OCI-M2 (cell line): ENCODE measurements around the gene ICAM1.
A peak's percentile ranks its signal among the peaks of the same experiment; 100 is the strongest.

ENCODE experiments used
- DNase-seq: peaks from one replicate; lab custom pipeline; 2025; ENCODE audit not compliant: unreplicated experiment; lab: John Stamatoyannopoulos, UW

ICAM1 gene

DNA sequence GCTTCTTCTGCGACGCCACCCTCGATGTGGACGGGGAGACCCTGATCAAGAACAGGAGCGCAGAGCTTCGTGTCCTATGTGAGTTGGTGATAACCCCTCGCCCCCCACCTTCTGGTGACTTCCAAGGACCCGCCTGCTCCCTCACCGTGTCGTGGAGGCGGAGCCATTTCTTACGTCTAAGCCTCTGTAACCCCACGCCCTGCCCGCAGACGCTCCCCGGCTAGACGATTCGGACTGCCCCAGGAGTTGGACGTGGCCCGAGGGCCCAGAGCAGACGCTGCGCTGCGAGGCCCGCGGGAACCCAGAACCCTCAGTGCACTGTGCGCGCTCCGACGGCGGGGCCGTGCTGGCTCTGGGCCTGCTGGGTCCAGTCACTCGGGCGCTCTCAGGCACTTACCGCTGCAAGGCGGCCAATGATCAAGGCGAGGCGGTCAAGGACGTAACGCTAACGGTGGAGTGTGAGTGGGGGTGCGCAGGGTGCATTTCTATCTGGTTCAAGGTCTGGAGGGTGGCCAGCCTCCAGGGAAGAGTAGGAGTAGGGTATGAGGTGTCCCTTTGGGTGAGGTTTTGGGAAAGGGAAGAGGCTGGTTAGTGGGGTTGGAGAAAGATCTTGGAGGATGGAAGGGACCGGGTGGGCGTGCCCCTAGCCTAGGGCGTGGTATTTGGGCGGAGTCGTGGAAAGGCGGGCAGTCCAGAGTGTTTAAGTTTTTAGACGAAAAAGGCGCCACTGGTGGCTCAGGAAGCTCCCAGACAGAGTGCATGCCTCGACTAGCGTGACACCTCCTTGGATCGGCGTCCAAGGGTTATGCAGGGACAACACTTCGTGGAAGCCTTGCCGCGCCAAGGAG is 22.1 kb downstream of the ICAM1 start:
- no peak for DNase-seq

DNA sequence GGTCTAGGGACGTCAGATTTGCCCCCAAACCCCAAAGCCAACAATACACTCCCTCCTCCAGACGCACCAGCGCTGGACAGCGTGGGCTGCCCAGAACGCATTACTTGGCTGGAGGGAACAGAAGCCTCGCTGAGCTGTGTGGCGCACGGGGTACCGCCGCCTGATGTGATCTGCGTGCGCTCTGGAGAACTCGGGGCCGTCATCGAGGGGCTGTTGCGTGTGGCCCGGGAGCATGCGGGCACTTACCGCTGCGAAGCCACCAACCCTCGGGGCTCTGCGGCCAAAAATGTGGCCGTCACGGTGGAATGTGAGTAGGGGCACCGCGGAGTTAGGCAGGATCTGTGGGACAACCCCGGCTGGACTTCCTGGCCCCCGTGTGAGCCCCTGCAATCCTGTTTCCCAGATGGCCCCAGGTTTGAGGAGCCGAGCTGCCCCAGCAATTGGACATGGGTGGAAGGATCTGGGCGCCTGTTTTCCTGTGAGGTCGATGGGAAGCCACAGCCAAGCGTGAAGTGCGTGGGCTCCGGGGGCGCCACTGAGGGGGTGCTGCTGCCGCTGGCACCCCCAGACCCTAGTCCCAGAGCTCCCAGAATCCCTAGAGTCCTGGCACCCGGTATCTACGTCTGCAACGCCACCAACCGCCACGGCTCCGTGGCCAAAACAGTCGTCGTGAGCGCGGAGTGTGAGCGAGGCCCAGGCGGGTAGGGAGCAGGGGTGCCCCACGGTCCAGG is 22.9 kb downstream of the ICAM1 start:
- no peak for DNase-seq

DNA sequence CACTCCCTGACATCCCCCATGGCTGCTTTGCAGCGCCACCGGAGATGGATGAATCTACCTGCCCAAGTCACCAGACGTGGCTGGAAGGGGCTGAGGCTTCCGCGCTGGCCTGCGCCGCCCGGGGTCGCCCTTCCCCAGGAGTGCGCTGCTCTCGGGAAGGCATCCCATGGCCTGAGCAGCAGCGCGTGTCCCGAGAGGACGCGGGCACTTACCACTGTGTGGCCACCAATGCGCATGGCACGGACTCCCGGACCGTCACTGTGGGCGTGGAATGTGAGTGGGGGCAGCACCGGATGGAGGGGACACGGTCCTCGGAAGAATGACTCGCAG is 23.4 kb downstream of the ICAM1 start:
- DNase-seq = no peak

DNA sequence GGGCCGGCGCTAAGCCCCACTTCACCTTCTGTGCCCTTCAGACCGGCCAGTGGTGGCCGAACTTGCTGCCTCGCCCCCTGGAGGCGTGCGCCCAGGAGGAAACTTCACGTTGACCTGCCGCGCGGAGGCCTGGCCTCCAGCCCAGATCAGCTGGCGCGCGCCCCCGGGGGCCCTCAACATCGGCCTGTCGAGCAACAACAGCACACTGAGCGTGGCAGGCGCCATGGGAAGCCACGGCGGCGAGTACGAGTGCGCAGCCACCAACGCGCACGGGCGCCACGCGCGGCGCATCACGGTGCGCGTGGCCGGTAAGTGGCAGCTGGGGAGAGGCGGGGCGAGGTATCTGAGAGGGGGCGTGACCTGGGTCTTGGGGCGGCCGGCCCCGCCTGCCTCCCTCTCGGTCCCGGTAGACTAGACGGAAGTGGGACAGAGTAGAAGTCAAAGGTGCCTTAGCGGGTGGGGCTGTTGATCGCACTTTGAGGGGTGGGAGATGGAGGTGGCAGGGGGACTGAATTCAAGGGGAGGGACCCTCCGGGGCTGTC is 24.5 kb downstream of the ICAM1 start:
- no peak for DNase-seq

DNA sequence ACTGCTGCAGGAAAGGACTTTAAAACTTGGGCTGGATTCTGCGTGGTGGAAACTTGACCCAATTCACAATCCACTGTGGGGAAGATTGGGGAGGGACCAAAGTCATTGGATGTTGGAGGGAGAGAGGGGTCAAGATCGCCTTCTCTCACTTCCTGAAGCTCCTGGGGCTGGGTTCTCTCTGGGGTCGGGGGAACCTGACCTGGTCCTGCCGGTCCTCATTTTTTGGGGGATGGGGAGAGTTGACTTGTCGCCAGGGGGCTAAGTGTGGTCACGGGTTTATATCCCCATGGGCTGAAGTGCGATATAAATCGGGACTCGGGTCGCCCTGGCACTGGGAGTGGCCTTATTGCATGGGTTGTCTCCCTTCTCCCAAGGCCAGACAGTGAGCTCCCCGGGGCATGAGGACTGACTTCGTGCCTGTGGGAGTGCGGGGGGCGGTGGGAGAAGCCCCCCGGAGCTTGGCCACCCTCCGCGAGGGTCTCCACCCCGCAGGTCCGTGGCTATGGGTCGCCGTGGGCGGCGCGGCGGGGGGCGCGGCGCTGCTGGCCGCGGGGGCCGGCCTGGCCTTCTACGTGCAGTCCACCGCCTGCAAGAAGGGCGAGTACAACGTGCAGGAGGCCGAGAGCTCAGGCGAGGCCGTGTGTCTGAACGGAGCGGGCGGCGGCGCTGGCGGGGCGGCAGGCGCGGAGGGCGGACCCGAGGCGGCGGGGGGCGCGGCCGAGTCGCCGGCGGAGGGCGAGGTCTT is 25.1 kb downstream of the ICAM1 start:
- no peak for DNase-seq

DNA sequence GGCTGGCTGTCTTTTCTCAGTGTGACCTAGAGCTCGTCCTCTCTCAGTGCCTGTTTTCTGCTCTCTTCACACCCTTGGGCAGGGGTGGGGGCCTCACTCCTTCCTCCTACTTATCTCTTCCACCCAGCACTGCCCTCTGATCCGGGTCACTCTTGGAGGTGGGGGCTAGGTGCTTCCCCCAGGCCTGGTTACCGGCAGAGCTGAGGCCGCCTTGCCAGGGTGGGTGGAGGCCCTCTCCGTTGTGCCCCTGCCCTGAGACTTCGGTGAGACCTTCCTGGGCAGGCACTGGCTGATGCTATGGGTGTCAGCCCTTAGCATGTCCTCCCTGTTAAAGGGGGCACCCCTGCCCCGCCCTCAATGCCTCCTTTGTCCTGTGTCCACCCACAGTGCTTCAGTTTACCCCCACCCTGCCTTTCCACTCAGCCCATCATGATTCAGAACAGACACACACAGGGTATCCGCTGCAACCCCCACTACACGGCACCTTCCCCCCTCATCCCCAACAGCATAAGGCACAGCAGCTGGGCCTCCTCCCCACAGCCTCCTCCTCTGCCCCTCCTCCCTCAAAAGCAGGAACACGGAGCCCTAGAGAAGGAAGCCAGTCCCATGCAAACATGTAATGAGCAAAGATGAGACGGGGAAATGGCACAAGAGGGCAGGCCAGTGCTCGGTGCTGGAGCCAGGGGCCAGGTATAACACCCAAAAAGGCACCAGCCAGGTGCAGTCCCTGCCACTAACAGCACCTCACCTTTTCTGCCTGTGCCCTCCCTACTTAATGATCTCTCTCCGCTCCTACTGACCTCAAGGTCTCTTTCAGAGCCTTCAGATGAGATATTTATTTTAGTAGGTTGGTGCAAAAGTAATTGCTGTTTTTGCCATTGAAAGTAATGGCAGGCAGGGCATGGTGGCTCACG is 28.9 kb downstream of the ICAM1 start:
- DNase-seq = peak; percentile 100

DNA sequence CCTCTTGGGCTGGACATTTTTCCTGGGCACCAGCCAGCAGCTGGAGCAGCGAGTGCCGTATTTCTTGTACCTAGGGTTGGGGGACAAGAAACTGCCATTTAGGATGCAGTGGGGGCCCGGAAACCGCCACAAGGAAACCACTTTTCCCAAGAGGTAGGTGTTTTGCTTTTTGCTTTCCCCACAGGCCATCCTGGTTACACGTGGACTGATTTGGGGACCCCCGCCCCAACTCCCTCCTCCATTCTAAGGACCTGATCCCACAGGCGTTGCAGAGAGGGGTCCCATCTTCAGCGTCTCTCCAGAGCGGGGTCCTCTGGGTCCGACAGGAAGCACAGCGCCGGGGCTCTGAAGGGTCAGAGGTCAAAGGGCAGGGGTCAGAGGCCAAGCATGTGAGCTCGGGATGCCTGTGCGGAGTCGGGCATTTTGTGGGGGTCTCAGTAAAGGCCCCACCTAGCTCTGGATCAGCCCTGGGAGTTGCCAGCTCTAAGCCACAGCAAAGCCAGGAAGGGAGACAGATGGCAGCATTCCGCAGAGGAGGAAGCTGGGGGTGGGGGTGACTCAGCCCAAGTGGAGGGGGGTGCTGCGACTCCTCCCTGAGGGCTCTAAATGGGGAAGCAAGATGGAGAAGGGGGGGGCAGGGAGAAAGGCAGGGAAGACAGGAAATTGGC is 34.4 kb downstream of the ICAM1 start:
- DNase-seq = no peak

DNA sequence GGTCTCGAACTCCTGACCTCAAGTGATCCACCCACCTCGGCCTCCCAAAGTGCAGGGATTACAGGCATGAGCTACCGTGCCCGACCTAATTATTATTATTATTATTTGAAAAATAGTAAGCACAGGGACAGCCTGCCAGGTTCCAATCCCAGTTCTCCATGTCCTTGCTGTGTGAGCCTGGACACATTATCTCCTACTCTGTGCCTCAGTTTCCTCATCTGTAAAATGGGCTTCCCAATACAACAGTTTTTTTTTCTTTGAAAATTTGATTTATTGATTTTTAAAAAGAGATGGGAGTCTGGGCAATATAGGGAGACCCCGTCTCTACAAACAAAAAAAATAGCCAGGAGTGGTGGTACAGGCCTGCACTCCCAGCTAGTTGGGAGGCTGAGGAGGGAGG is 35.4 kb downstream of the ICAM1 start:
- DNase-seq = no peak

DNA sequence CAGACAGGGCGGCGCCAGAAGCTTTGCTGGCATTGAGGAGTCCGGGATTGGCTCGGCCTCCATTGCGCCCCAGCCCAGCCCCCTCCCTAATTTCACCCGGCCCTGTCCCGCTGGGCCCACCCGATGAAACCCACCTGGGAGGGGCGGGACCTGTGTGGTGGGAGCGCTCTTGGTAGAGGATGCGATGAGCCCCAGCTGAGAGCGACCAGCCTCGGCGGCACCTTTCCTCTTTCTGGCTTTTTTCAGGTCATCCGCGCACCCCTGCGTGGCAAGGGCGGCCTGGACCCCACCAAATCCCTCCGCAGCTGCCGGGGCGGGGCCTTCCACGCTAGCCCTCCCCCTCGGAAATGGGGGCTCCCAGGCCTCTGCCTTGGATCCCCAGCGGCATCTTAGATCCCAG is 38.5 kb downstream of the ICAM1 start, which contains the start of gene ZGLP1:
TSS of gene ZGLP1 (minus strand) at position 393 of the 400 bp plus-strand sequence.
- no peak for DNase-seq

DNA sequence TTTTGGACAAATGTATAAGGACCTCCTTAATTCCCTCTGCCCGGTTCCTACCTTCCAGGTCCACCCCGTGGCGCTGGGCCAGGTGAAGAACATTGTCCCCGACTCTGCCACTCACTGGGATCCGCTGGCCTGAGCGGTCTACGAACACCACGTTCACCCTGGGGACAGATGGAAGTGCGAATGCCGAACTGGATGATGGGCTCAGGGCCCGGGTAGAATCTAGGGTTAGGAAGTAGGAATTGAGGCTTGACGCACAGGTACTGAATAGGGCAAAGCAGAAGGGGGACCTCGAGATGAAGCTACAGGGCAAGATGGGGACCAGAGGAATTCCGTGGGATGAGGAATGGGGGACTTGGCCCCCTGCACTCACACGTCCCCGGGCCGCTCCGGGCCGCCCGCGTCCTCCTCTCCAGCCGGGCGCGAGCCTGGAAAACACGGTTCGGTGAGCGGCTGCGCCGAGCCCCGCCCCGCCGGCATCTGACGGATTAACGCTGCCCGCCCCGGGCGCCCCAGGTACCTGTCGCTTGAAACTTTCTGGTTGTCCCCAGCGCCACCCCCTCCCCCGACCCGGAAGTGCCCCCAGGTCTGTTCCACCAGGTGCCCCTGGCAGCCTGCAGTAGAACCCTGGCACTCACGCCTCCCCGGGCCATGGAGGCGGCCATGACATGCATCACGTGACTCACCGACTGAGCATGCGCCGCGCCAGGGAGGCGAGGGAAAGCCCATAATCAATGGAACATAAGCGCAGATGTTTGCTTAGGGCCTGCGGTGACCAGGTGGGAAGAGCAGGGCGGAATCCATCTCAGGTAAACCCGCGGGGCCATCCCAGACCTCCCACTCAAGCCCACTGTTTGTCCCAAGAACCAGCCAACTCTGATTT is 44.7 kb downstream of the ICAM1 start, which contains the start of gene FDX2:
TSS of gene FDX2 (minus strand) at position 681 of the 880 bp plus-strand sequence. CDS start at position 662, 19 bp downstream.
- DNase-seq = peak; percentile 99

DNA sequence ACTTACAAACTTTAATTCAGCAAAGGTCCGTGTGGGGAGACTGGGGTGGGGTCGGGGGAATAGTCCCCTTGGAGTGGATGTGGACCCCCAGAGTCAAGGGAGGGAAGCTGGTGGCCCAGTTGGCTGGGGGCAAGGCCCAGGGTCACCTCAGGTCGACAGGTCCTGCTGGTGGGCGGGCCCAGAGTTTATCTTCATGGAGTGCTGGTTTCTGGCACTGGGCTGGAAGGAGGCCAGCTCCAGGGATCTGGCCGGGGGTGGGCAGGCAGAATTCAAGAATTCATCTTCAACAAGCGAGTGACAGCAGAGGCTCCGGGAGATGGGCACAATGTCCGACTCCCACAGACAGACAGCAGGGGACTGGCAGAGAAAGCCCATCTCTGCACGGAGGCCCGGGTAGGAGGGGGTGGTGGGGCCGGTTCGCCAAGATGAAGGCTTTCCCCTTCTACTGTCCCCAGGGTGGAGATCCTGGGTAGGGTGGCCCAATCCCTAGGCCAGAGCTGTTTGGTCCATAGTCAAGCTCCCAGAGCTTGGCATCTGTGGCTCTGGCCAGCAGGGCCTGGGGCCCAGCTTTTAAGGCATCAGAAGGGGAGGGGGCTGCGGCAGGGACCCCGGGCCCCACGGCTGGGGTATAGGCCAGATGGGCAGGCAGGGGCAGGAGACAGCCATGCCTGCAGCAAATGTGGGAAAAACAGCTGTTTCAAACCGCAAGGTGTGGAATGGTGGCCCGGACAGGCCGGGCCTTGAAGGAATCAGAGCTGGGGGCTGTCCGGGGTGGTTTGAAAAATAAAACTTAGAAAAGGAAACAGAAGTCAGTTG is 45.5 kb downstream of the ICAM1 start:
- DNase-seq = peak; percentile 98

DNA sequence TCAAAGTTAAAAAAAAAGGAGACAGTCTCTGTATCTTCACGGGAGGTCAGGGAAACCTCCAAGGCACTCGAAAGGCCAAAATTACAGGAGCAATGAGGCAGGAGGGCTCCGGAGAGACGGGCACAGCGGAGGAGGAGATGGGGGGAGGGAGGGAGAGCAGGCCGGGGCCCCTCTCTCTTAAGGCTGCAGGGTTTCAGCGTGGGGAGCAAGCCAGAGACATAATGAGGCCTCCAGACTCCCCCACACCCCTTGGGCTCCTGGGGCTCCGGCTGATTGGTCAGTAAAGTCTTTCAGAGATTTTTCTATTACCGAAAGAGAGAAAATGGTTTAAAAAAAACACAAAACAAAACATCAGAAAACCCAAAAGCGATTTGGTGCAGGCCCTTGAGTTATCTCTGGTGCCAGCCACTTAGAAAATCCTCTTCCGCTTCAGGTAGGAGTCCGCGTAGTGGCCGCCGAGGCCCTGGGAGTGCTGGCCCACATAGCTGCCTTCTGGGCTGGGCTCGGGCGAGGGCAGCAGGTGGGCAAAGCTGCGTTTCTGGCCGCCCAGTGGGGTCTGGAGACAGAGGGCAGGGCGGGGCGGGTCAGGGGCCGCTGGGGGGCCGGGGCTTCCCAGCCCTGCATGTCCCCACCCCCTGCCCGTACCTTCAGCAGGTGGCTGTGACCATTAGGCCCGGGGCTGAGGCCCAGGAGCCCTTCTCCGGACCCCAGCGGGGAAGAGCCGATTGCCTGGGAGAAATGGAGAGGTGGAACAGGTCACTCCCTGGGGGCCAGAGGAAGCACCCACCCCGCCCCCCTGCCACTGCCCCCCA is 46.3 kb downstream of the ICAM1 start:
- no peak for DNase-seq

DNA sequence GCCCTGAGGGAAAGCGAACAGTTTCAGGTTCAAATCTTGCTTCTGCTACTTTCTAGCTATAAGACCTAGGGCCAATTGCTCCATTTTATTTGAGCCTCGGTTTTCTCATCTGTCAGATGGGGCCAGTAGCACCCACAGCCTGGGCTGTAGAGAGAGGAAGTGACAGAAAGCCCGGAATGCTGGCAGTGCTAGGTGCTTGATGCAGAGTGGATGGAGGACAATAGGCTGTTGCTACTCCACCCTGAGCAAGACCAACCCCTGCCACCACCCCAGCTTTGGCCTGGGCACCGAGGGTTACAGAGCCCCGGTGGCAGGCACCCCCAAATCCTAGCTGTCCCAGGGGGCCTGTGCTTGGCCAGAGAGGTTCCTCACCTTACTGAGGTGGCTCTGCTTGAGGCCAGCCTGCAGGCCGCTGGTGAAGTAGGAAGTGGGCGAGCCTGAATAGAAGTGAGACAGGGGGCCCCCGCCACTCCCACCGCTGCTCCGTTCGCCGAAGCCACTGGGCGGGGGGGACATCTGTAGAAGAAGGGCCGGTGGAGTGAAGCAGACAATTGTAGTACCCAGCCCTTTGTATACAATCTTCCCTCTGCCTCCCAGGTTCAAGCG is 47.0 kb downstream of the ICAM1 start:
- no peak for DNase-seq

DNA sequence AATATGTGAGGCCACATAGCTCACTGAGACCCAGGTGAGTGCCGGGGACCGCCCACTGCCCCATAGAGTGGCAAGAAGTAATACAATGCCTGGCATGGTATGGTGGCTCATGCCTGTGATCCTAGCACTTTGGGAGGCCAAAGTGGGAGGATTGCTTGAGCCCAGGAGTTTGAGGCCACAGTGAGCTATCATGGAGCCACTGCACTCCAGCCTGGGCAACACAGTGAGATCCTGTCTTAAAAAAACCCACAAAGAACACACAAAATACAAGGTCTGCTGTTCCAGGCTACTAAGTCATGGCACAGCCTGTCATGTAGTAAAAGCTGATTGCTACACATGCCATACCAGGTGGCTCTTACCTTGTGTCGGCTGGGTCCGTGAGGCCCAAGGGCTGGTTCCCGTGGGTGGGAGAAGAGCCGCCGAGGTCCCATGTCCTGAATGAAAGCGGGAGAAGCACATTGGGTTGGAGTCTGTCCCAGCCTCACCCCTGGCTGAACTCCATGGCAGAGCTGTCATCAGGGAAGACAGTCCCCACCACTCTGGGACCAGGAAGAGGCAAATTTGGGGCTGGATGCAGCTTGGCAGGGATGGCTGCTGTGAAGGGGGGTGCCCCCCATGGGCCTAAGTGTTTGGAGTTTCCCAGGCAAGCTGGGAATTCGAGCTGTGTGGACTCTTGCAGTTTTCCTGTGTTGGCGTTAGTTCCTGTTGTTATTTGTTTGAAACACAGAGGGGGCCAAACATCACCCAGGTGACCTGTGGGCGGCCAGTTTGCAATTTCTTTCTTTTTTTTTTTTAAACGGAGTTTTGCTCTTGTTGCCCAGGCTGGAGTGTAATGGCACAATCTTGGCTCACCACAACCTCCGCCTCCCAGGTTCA is 48.1 kb downstream of the ICAM1 start:
- DNase-seq = no peak

DNA sequence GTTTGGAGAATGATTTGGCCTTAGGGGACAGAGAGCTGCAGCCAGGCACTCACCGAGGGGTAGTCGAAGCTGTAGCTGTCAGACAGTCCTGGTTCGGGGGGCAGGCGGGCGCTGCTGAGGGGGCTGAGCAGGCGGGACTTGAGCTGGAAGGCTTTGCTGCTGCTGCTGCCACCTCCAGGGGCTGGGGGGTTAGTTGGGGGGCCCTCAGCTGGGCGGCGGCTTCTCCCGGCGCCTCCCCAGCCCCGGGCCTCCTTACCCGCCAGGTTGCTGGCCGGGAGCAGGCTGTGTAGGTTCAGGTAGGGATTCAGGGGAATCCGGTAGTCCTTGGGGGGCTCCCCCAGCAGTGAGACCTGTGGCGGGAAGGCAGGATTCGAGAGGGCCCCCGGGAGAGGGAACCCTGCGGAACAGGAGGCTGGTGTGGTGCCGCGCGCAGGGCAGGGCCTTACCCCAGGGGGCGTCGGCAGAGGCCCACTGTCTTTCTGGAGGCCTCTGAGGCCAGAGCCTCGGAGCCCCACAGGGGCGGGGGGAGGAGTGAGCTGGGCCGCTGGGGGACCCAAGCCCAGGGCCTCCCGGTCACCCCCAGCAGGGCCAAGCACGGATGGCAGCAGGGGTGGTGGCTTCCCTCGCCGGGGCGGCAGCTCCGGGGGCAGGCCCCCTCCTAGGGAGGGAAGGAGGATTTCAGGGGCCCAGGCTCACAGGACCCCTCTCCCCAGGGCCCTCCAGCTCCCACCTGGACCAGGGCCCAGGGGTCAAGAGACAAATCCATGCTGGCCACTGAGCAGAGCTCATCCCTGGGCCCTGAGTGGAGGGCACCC is 49.9 kb downstream of the ICAM1 start:
- DNase-seq = no peak
